Fibroblast of villous mesenchyme (primary cell): ENCODE results near the gene ZNF35. TPM values are rescaled to one million over a fixed set of nuclear protein-coding genes. Genes with fewer than 3 reads are reported as not detected.

Source experiments
- DNase-seq: peaks from one replicate; pipeline ENCODE4 v3.0.0-alpha.2; 2010; ENCODE audit warnings: low read depth
- H3K4me3 ChIP-seq: 2 replicates; pipeline ENCODE4 v1.5.1; 2011; ENCODE audit warnings: low read depth, mild to moderate bottlenecking, low read length
- total RNA-seq: library from RNA; depleted of rRNA; stranded (reverse); fragments of >200 nt; gene quantifications from 2 replicates; pipeline ENCODE4 v1.2.3, GENCODE V29; 2012
- TF ChIP-seq, protein P1 (sequence below): IDR thresholded peaks from 2 replicates; pipeline ENCODE4 v1.5.1; 2012; ENCODE audit warnings: low read depth, mild to moderate bottlenecking, low read length; ENCODE audit not compliant: insufficient read depth

The ZNF35 gene
- total RNA-seq: 16.1 and 22.5 TPM in 2 replicates

DNA sequence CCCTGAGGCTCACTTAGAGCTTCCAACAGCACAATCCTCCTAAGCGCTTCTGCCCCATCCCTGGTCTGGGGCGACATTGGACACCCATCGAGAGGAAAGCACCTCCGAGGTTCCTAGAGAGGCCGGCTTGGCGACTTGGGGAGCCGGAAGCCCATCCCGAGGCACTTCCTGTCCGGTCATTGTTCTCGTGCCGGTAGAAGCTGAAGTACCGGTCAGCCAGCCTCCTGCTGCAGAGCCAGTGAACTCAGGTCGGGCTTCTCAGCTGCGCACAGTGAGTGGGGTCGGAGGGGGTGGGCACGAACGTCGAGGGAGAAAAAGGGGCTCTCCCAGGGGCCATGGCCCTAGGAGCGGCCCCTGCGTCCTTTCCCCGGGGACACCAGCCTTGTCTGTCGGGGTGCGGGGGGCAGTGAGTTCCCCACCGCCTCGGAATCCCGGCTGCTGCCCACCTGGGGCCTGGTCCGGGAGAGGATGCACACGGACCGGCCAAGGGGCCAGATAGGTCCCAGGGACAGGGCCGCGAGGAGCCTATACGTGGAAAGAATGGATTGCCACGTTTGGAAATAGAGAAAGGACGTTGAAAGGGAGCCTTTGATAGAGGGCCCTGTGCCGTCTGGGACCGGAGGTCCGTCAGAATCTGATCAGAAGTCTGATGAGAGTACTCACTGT, at the start of gene ZNF35:
Gene ZNF35 (plus strand): TSS at position 169 of the 666 bp plus-strand sequence. CDS start 2,336 bp downstream, outside the sequence.
- TF ChIP-seq, protein P1, sequence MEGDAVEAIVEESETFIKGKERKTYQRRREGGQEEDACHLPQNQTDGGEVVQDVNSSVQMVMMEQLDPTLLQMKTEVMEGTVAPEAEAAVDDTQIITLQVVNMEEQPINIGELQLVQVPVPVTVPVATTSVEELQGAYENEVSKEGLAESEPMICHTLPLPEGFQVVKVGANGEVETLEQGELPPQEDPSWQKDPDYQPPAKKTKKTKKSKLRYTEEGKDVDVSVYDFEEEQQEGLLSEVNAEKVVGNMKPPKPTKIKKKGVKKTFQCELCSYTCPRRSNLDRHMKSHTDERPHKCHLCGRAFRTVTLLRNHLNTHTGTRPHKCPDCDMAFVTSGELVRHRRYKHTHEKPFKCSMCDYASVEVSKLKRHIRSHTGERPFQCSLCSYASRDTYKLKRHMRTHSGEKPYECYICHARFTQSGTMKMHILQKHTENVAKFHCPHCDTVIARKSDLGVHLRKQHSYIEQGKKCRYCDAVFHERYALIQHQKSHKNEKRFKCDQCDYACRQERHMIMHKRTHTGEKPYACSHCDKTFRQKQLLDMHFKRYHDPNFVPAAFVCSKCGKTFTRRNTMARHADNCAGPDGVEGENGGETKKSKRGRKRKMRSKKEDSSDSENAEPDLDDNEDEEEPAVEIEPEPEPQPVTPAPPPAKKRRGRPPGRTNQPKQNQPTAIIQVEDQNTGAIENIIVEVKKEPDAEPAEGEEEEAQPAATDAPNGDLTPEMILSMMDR: no peak
- peak; percentile 91 for DNase-seq
- peak within 1 kb of the TSS; percentile 89 for H3K4me3 ChIP-seq

DNA sequence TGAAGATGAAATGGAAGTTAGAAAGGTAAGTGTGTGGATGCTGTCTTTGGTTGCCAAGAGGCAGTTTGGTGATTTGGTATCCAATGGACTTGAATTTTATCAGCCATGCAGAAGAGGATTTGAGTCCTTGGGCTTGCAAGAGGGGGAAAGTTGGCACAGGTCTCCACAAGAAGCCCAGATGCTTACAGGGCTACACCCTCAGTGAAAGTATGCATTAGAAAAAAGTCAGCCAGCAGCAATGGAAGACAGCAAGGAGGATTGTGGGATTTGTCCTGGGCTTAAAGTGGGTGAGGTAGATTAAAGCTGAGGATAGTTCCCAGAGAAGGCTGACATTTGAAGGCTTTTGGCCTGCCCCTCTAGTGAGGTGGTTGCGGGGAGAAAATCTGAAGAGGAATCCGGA, 46.8 kb upstream of the ZNF35 start:
- H3K4me3 ChIP-seq: no peak overlapping the region
- no peak for DNase-seq
- TF ChIP-seq, protein P1: no peak

DNA sequence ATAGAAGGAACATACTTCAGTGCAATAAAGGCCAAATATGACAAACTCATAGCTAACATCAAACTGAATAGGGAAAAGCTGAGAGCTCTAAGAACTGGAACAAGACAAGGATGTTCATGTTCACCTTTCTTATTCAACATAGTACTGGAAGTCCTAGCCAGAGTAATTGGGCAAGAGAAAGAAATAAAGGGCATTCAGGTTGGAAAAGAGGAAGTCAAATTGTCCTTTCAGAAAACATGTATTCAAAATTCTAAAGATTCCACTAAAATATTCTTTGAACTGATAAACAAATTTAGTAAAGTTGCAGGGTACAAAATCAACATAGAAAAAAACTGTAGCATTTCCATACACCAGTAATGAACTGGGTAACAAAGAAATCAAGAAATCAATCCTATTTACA, 35.9 kb upstream of the ZNF35 start:
- TF ChIP-seq, protein P1: no peak
- no peak for DNase-seq
- H3K4me3 ChIP-seq: no peak overlapping the region

DNA sequence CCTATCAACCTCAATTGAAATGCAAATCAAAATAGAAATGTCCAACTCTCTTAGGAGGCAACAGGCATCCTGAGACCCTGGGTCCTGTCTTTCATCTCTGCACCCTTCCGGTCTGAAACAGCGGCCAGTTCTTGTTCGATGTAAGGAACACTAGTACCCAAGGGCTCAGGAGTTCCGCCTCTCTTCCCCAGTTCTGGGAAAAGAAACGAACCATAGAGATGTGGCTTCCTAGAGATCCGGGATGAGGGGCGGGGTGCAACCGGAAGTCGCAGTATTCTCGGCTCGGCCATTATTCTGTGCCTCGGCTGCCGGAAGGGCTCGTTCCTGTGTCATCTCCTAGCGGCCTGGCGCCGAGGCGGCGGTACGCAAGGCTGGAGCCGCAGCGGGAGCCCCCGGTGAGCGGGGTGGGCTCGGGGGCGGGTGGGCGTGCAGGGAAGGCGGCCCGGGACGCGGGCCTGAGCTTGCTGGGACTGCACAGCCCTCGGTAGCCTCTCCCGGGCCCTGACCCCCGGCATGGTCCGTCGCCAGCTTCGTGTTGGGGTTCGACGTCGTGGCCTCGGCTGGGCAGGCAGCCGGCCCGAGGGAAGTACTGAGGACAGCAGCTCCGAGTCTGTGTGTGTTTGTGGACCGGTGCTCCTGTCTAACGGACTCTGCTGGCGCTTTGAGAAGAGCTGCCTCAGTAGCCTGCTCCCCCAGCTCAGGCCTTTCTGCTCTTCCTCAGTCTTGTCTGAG, 23.6 kb upstream of the ZNF35 start, which contains the start of gene ZNF197:
Gene ZNF197 (plus strand): TSS at position 288 of the 732 bp plus-strand sequence. CDS start 4,119 bp downstream, outside the sequence.
- peak within 1 kb of the TSS; percentile 80 for H3K4me3 ChIP-seq
- TF ChIP-seq, protein P1: no peak
- peak; percentile 87 for DNase-seq

DNA sequence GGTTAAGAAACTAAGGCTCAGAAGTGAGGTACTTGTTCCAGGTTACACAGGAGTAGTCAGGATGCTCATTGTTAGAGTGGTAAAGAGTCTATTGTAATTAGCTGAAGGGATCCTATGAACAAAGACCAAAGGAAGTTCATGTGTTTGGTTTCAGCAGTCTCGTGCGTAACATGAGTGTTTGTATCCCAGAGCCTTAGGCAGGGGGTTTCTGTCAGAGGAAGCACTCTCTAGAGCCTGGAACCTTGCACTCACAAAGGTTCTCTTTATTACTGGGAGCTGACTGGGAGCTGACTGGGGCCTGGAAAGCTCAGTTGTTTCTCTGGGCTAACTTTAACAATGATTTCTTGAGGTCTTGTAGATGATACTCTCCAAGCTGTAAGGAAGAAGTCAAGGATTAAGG, 19.8 kb upstream of the ZNF35 start:
- TF ChIP-seq, protein P1: no peak
- DNase-seq: no peak

DNA sequence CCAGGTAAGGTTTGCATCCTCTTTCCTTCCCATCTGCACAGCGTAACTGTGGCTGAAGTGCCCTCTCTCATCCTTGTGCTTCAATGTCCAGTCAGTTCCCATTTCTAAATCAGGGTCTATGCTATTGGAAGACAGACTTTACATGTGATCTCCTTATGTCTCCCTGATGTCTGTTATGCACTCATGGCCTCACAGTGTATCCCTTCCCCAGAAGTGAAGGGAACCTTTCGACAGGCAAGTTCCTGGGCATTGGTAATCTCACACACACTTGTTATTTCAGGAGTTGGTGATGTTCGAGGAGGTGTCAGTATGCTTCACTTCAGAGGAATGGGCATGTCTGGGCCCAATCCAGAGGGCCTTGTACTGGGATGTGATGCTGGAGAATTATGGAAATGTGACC, 16.3 kb upstream of the ZNF35 start:
- H3K4me3 ChIP-seq: no peak overlapping the region
- DNase-seq: no peak
- TF ChIP-seq, protein P1: no peak

More for the DNA sequence above, 19.8 kb upstream of the ZNF35 start:
- no peak overlapping the region for H3K4me3 ChIP-seq
